Sigmoid colon (tissue), 3 donors: ENCODE results near the gene DENND1B.

Experiments
- POLR2A ChIP-seq, 2 donors: fragments of 450-650 bp; IDR thresholded peaks; one replicate each; pipeline ENCODE4 v1.6.1; 2016; ENCODE audit warnings: antibody characterized with exemption in 2 of 2, mild to moderate bottlenecking in 2 of 2, moderate library complexity in 2 of 2
- TF ChIP-seq, protein P1 (sequence below), 4 experiments: fragments of 450-650 bp in 3 of 4; fragments of 200-600 bp in 1 of 4; IDR thresholded peaks; one replicate each; pipeline ENCODE4 v1.5.1; 2016 to 2019; ENCODE audit warnings: antibody characterized with exemption in 4 of 4, mild to moderate bottlenecking in 3 of 4, moderate library complexity in 2 of 4

DNA sequence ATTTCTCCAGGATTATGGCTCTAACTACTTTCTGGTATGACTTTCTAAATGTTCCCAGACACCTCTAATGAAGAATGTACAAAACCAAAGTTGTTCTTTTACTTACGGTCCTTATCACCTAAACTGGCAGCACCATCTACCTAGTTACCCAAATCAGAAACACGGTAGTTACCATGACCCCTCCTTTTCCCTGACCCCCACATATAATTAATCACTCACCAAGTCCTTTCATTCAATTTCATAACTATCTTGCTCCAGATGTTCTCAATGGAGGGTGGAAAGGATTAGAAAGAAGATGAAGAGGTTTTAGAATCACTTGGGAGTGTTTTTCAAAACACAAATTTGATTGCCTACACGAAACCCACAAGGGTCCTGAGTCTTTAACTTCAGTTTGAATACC is 98.0 kb downstream of the DENND1B start:
- TF ChIP-seq POLR2A (IDR thresholded peaks at IDR 0.05): no peak
- TF ChIP-seq, protein P1, sequence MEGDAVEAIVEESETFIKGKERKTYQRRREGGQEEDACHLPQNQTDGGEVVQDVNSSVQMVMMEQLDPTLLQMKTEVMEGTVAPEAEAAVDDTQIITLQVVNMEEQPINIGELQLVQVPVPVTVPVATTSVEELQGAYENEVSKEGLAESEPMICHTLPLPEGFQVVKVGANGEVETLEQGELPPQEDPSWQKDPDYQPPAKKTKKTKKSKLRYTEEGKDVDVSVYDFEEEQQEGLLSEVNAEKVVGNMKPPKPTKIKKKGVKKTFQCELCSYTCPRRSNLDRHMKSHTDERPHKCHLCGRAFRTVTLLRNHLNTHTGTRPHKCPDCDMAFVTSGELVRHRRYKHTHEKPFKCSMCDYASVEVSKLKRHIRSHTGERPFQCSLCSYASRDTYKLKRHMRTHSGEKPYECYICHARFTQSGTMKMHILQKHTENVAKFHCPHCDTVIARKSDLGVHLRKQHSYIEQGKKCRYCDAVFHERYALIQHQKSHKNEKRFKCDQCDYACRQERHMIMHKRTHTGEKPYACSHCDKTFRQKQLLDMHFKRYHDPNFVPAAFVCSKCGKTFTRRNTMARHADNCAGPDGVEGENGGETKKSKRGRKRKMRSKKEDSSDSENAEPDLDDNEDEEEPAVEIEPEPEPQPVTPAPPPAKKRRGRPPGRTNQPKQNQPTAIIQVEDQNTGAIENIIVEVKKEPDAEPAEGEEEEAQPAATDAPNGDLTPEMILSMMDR (IDR thresholded peaks at IDR 0.05): no peak
